Activated CD4-positive, alpha-beta memory T cell treated with anti-CD3 and anti-CD28 coated beads for 36 hours (primary cell): ENCODE measurements around the gene FBXL19. TPM values are rescaled to one million over a fixed set of nuclear protein-coding genes. Genes with fewer than 3 reads are reported as not detected.

Source experiments
- CTCF ChIA-PET: fragments of 350-600 bp; sonication (Branson Sonifier 250); formaldehyde crosslinking; loops from one replicate; lab custom pipeline; 2021; ENCODE audit warnings: antibody characterized with exemption, inconsistent platforms; lab: Charles Lee
- POLR2A ChIA-PET: fragments of 350-600 bp; sonication (Branson Sonifier 250); formaldehyde crosslinking; loops from one replicate; lab custom pipeline; 2021; ENCODE audit warnings: antibody characterized with exemption; lab: Charles Lee
- DNase-seq: peaks from one replicate; pipeline ENCODE4 v3.0.0-alpha.2; 2020
- H3K27ac Mint-ChIP-seq: one replicate; pipeline ENCODE4 v1.8.0; 2021; ENCODE audit warnings: mixed read lengths
- H3K27me3 Mint-ChIP-seq: one replicate; pipeline ENCODE4 v1.8.0; 2021; ENCODE audit warnings: mixed read lengths
- H3K36me3 Mint-ChIP-seq: one replicate; pipeline ENCODE4 v1.8.0; 2021; ENCODE audit warnings: mixed read lengths
- H3K4me1 Mint-ChIP-seq: one replicate; pipeline ENCODE4 v1.8.0; 2021; ENCODE audit warnings: low read depth, mixed read lengths
- H3K4me3 Mint-ChIP-seq: one replicate; pipeline ENCODE4 v1.8.0; 2021; ENCODE audit warnings: mild to moderate bottlenecking, mixed read lengths
- H3K9me3 Mint-ChIP-seq: one replicate; pipeline ENCODE4 v1.8.0; 2021; ENCODE audit warnings: mixed read lengths
- intact Hi-C: fragments of 100-400 bp; cut with micrococcal nuclease; formaldehyde crosslinking; loops from one replicate; pipeline ENCODE4 v1.15.1; 2023
- total RNA-seq, 2 experiments: library from RNA; stranded (reverse); gene quantifications; one replicate each; pipeline ENCODE4 v1.2.3, GENCODE V29; 2021

FBXL19 gene
- total RNA-seq, 2 experiments from 2014 or later, result 21.0 to 22.2 TPM

GRCh38 chr16:30957456-30958174 lies 34.2 kb downstream of the FBXL19 start, which contains the start of gene SETD1A:
Gene SETD1A, plus strand, starts transcription at chr16:30957754. Its CDS starts 978 bp downstream, at chr16:30958732.
- Mint-ChIP-seq H3K36me3 (peaks cover 33% of the 10 kb centered on the region), H3K4me1 (peaks cover 26% of the 10 kb centered on the region), H3K27ac (peak within 1 kb of the TSS; percentile 99), H3K9me3 (no peaks in the 10 kb centered on the region), H3K27me3 (no peaks in the 10 kb centered on the region), H3K4me3 (peak within 1 kb of the TSS; percentile 92)
- intact Hi-C loops, result loop anchor here (1.0 to 5.0 kb wide), 7 partner anchors 35 to 912 kb away; partner anchors contain the start of genes VKORC1, ZNF646 and ZNF668
- CTCF ChIA-PET, result no interaction called here
- peak; percentile 97 for DNase-seq
- POLR2A ChIA-PET, result interaction anchor here (0.9 to 1.1 kb wide), 2 partner anchors 116 to 184 kb away, joined by 3 to 5 read pairs; partner anchors contain the start of genes ZNF646 and ZNF668

- peaks cover 26% of the 10 kb centered on the region for H3K4me1 Mint-ChIP-seq
- H3K36me3 Mint-ChIP-seq, result peaks cover 39% of the 10 kb centered on the region
- no peak for DNase-seq
- no peaks in the 10 kb centered on the region for H3K9me3 Mint-ChIP-seq
- intact Hi-C loops, result loop anchor here (5.0 kb wide), 2 partner anchors 39 to 134 kb away; partner anchors contain the start of gene VKORC1
- ChIA-PET POLR2A (interaction anchor here (1.1 kb wide), 2 partner anchors 116 to 184 kb away, joined by 3 to 6 read pairs; partner anchors contain the start of genes ZNF646 and ZNF668), CTCF (interaction anchor here (1.1 kb wide), 1 partner anchor 184 kb away, joined by 4 read pairs; no protein-coding TSS in a partner anchor)
- peak overlapping the region; percentile 82 for H3K27ac Mint-ChIP-seq
- no peaks in the 10 kb centered on the region for H3K27me3 Mint-ChIP-seq
- H3K4me3 Mint-ChIP-seq, result peak overlapping the region; percentile 88
These were observed 35.1 kb downstream of the FBXL19 start for GRCh38 chr16:30958175-30959079.

- no peak for DNase-seq
- Mint-ChIP-seq H3K4me1 (peaks cover 21% of the 10 kb centered on the region), H3K27me3 (no peaks in the 10 kb centered on the region), H3K36me3 (peaks cover 58% of the 10 kb centered on the region), H3K9me3 (no peaks in the 10 kb centered on the region), H3K27ac (no peak overlapping the region), H3K4me3 (no peak overlapping the region)
- CTCF ChIA-PET, result interaction anchor here (0.6 to 0.7 kb wide), 2 partner anchors 20 to 158 kb away, joined by 3 to 4 read pairs; no protein-coding TSS in a partner anchor
- POLR2A ChIA-PET, result no interaction called here
- intact Hi-C loops, result no loop called here
These were observed 38.0 kb downstream of the FBXL19 start for GRCh38 chr16:30961384-30961783.

- Mint-ChIP-seq H3K27me3 (no peaks in the 10 kb centered on the region), H3K4me3 (no peak overlapping the region), H3K4me1 (peaks cover 14% of the 10 kb centered on the region), H3K36me3 (peaks cover 63% of the 10 kb centered on the region), H3K27ac (no peak overlapping the region), H3K9me3 (no peaks in the 10 kb centered on the region)
- intact Hi-C loops, result no loop called here
- no peak for DNase-seq
- POLR2A ChIA-PET, result interaction anchor here (1.0 kb wide), 1 partner anchor 13 kb away, joined by 3 read pairs; no protein-coding TSS in a partner anchor
- CTCF ChIA-PET, result interaction anchor here (1.1 to 1.5 kb wide), 3 partner anchors 9 to 28 kb away, joined by 3 read pairs; no protein-coding TSS in a partner anchor
These were observed 40.6 kb downstream of the FBXL19 start for GRCh38 chr16:30963925-30964511.

- intact Hi-C loops, result no loop called here
- Mint-ChIP-seq H3K4me1 (peaks cover 7% of the 10 kb centered on the region), H3K9me3 (no peaks in the 10 kb centered on the region), H3K27me3 (no peaks in the 10 kb centered on the region), H3K27ac (no peak overlapping the region), H3K36me3 (peaks cover 63% of the 10 kb centered on the region), H3K4me3 (no peak overlapping the region)
- no peak for DNase-seq
- CTCF ChIA-PET, result interaction anchor here (1.1 to 1.5 kb wide), 3 partner anchors 10 to 29 kb away, joined by 3 read pairs; no protein-coding TSS in a partner anchor
- POLR2A ChIA-PET, result interaction anchor here (1.0 kb wide), 1 partner anchor 14 kb away, joined by 3 read pairs; no protein-coding TSS in a partner anchor
These were observed 41.3 kb downstream of the FBXL19 start for GRCh38 chr16:30964574-30965226.

GRCh38 chr16:30965436-30965835 lies 42.1 kb downstream of the FBXL19 start:
- CTCF ChIA-PET, result no interaction called here
- no peaks in the 10 kb centered on the region for H3K27me3 Mint-ChIP-seq
- no peak for DNase-seq
- H3K9me3 Mint-ChIP-seq, result no peaks in the 10 kb centered on the region
- H3K27ac Mint-ChIP-seq, result no peak overlapping the region
- POLR2A ChIA-PET, result no interaction called here
- no peaks in the 10 kb centered on the region for H3K4me1 Mint-ChIP-seq
- H3K4me3 Mint-ChIP-seq, result no peak overlapping the region
- intact Hi-C loops, result no loop called here
- peaks cover 58% of the 10 kb centered on the region for H3K36me3 Mint-ChIP-seq

GRCh38 chr16:30966033-30966619 lies 42.8 kb downstream of the FBXL19 start:
- intact Hi-C loops, result no loop called here
- H3K9me3 Mint-ChIP-seq, result no peaks in the 10 kb centered on the region
- no peaks in the 10 kb centered on the region for H3K27me3 Mint-ChIP-seq
- ChIA-PET CTCF (no interaction called here), POLR2A (no interaction called here)
- H3K4me1 Mint-ChIP-seq, result no peaks in the 10 kb centered on the region
- H3K36me3 Mint-ChIP-seq, result peaks cover 60% of the 10 kb centered on the region
- no peak overlapping the region for H3K27ac Mint-ChIP-seq
- no peak overlapping the region for H3K4me3 Mint-ChIP-seq
- no peak for DNase-seq

GRCh38 chr16:30967795-30968194 lies 44.4 kb downstream of the FBXL19 start:
- intact Hi-C loops, result no loop called here
- Mint-ChIP-seq H3K4me3 (no peak overlapping the region), H3K9me3 (no peaks in the 10 kb centered on the region), H3K36me3 (peaks cover 64% of the 10 kb centered on the region), H3K27me3 (no peaks in the 10 kb centered on the region), H3K27ac (no peak overlapping the region), H3K4me1 (no peaks in the 10 kb centered on the region)
- POLR2A ChIA-PET, result no interaction called here
- CTCF ChIA-PET, result no interaction called here
- no peak for DNase-seq

- no peaks in the 10 kb centered on the region for H3K4me1 Mint-ChIP-seq
- intact Hi-C loops, result no loop called here
- H3K36me3 Mint-ChIP-seq, result peaks cover 65% of the 10 kb centered on the region
- POLR2A ChIA-PET, result no interaction called here
- no peaks in the 10 kb centered on the region for H3K9me3 Mint-ChIP-seq
- CTCF ChIA-PET, result interaction anchor here (0.6 to 1.4 kb wide), 3 partner anchors 12 to 54 kb away, joined by 3 to 4 read pairs (median 4); no protein-coding TSS in a partner anchor
- no peaks in the 10 kb centered on the region for H3K27me3 Mint-ChIP-seq
- H3K27ac Mint-ChIP-seq, result no peak overlapping the region
- DNase-seq, result no peak
- no peak overlapping the region for H3K4me3 Mint-ChIP-seq
These were observed 46.0 kb downstream of the FBXL19 start for GRCh38 chr16:30969246-30969842.

GRCh38 chr16:30971298-30971697 lies 47.9 kb downstream of the FBXL19 start:
- intact Hi-C loops, result no loop called here
- Mint-ChIP-seq H3K36me3 (peaks cover 57% of the 10 kb centered on the region), H3K9me3 (no peaks in the 10 kb centered on the region), H3K27ac (no peak overlapping the region), H3K4me1 (no peaks in the 10 kb centered on the region), H3K27me3 (no peaks in the 10 kb centered on the region), H3K4me3 (no peak overlapping the region)
- POLR2A ChIA-PET, result no interaction called here
- CTCF ChIA-PET, result no interaction called here
- no peak for DNase-seq
